Upper lobe of left lung (tissue), 4 donors: ENCODE measurements around the gene MAB21L3.

Source experiments
- EP300 ChIP-seq, 4 donors: sonication (generic); formaldehyde crosslinking; IDR thresholded peaks; one replicate each; pipeline ENCODE4 v1.5.1; 2017; ENCODE audit warnings: antibody characterized with exemption in 4 of 4, control low read depth in 2 of 4
- POLR2A ChIP-seq, 4 donors: fragments of 450-650 bp; IDR thresholded peaks; one replicate each; pipeline ENCODE4 v1.5.1; 2016 to 2017; ENCODE audit warnings: antibody characterized with exemption in 4 of 4, mild to moderate bottlenecking in 2 of 4
- POLR2AphosphoS5 ChIP-seq, 2 donors: sonication (generic); formaldehyde crosslinking; IDR thresholded peaks; one replicate each; pipeline ENCODE4 v1.5.1; 2017; ENCODE audit warnings: antibody characterized with exemption in 2 of 2
- TF ChIP-seq, protein P1 (sequence below), 6 experiments: fragments of 450-650 bp in 4 of 6; fragments of 200-600 bp in 2 of 6; sonication (generic) in 2 of 6; IDR thresholded peaks; one replicate each; pipeline ENCODE4 v1.5.1; 2016 to 2019; ENCODE audit warnings: antibody characterized with exemption in 6 of 6

GRCh38 chr1:116157096-116157495 lies 45.9 kb downstream of the MAB21L3 start:
- TF ChIP-seq, protein P1, sequence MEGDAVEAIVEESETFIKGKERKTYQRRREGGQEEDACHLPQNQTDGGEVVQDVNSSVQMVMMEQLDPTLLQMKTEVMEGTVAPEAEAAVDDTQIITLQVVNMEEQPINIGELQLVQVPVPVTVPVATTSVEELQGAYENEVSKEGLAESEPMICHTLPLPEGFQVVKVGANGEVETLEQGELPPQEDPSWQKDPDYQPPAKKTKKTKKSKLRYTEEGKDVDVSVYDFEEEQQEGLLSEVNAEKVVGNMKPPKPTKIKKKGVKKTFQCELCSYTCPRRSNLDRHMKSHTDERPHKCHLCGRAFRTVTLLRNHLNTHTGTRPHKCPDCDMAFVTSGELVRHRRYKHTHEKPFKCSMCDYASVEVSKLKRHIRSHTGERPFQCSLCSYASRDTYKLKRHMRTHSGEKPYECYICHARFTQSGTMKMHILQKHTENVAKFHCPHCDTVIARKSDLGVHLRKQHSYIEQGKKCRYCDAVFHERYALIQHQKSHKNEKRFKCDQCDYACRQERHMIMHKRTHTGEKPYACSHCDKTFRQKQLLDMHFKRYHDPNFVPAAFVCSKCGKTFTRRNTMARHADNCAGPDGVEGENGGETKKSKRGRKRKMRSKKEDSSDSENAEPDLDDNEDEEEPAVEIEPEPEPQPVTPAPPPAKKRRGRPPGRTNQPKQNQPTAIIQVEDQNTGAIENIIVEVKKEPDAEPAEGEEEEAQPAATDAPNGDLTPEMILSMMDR (IDR thresholded peaks at IDR 0.05) = no peak
- TF ChIP-seq POLR2AphosphoS5 (IDR thresholded peaks at IDR 0.05) (no peak), POLR2A (IDR thresholded peaks at IDR 0.05) (no peak), EP300 (IDR thresholded peaks at IDR 0.05) (no peak)
